ENCODE data around the gene SND1.

The SND1 gene

GRCh38 chr7:127979728-127980126 is 327.7 kb downstream of the SND1 start:
- no peak for DNase-seq

- no peak for DNase-seq
Observed at GRCh38 chr7:127980901-127981300, 328.9 kb downstream of the SND1 start.

GRCh38 chr7:127981965-127982364 is 330.0 kb downstream of the SND1 start:
- DNase-seq, result no peak

GRCh38 chr7:127983804-127984332 is 331.9 kb downstream of the SND1 start:
- DNase-seq, result no peak

- DNase-seq, result no peak
Observed at GRCh38 chr7:127986581-127987521, 334.9 kb downstream of the SND1 start.

GRCh38 chr7:127988751-127989150 is 336.8 kb downstream of the SND1 start:
- DNase-seq, result no peak

GRCh38 chr7:127993317-127993716 is 341.3 kb downstream of the SND1 start:
- no peak for DNase-seq

- no peak for DNase-seq
Observed at GRCh38 chr7:127993987-127994386, 342.0 kb downstream of the SND1 start.

- DNase-seq, result no peak
Observed at GRCh38 chr7:127995156-127995880, 343.3 kb downstream of the SND1 start.

- no peak for DNase-seq
Observed at GRCh38 chr7:127995881-127996215, 343.9 kb downstream of the SND1 start.

- DNase-seq, result no peak
Observed at GRCh38 chr7:127996253-127997071, 344.5 kb downstream of the SND1 start.

GRCh38 chr7:127997226-127997922 is 345.4 kb downstream of the SND1 start:
- no peak for DNase-seq

- DNase-seq, result no peak
Observed at GRCh38 chr7:127998671-127999070, 346.7 kb downstream of the SND1 start.

GRCh38 chr7:128000048-128000447 is 348.1 kb downstream of the SND1 start:
- no peak for DNase-seq

- DNase-seq, result no peak
Observed at GRCh38 chr7:128000854-128001265, 348.9 kb downstream of the SND1 start.

- DNase-seq, result no peak
Observed at GRCh38 chr7:128003167-128003566, 351.2 kb downstream of the SND1 start.

- no peak for DNase-seq
Observed at GRCh38 chr7:128003787-128004186, 351.8 kb downstream of the SND1 start.

GRCh38 chr7:128004623-128005022 is 352.6 kb downstream of the SND1 start:
- no peak for DNase-seq

- DNase-seq, result no peak
Observed at GRCh38 chr7:128005117-128005516, 353.1 kb downstream of the SND1 start.

- no peak for DNase-seq
Observed at GRCh38 chr7:128005759-128006159, 353.8 kb downstream of the SND1 start.

- DNase-seq, result no peak
Observed at GRCh38 chr7:128006550-128007302, 354.7 kb downstream of the SND1 start.

- DNase-seq, result no peak
Observed at GRCh38 chr7:128007303-128007680, 355.3 kb downstream of the SND1 start.

Data from GOT3 (cell line).